Upper lobe of left lung (tissue), 6 donors: ENCODE measurements around the gene PLCG2. TPM values are rescaled to one million over a fixed set of nuclear protein-coding genes. Genes with fewer than 3 reads are reported as not detected.

Source experiments
- ATAC-seq, 2 donors: fragments of 200-7000 bp; cut with Tn5 transposase; one replicate each; pipeline ENCODE4 v1.9.1; 2022; ENCODE audit warnings: mild to moderate bottlenecking in 2 of 2, moderate library complexity in 2 of 2; ENCODE audit not compliant: low FRiP score in 2 of 2
- DNase-seq, 2 donors: peaks; one replicate each; pipeline ENCODE4 v3.0.0-alpha.2; 2019 to 2020
- H3K27ac ChIP-seq, 4 donors: fragments of 200-600 bp; sonication (generic); one replicate each; pipeline ENCODE4 v1.5.1; 2016 to 2019
- H3K27me3 ChIP-seq, 4 donors: fragments of 200-600 bp; sonication (generic); one replicate each; pipeline ENCODE4 v1.5.1; 2017 to 2019
- H3K36me3 ChIP-seq, 4 donors: fragments of 200-600 bp; sonication (generic); one replicate each; pipeline ENCODE4 v1.5.1; 2016 to 2019
- H3K4me1 ChIP-seq, 4 donors: fragments of 200-600 bp; sonication (generic); one replicate each; pipeline ENCODE4 v1.5.1; 2018 to 2019
- H3K4me3 ChIP-seq, 4 donors: fragments of 200-600 bp; sonication (generic); one replicate each; pipeline ENCODE4 v1.5.1; 2017 to 2019; ENCODE audit warnings: mild to moderate bottlenecking in 2 of 4, moderate library complexity in 1 of 4
- H3K9me3 ChIP-seq, 4 donors: fragments of 200-600 bp; sonication (generic); one replicate each; pipeline ENCODE4 v1.5.1; 2018 to 2019
- CTCF ChIP-seq, 6 experiments: fragments of 450-650 bp in 4 of 6; fragments of 200-600 bp in 2 of 6; sonication (generic) in 2 of 6; IDR thresholded peaks; one replicate each; pipeline ENCODE4 v1.5.1; 2016 to 2019; ENCODE audit warnings: antibody characterized with exemption in 6 of 6
- EP300 ChIP-seq, 4 donors: sonication (generic); formaldehyde crosslinking; IDR thresholded peaks; one replicate each; pipeline ENCODE4 v1.5.1; 2017; ENCODE audit warnings: antibody characterized with exemption in 4 of 4, control low read depth in 2 of 4
- POLR2A ChIP-seq, 4 donors: fragments of 450-650 bp; IDR thresholded peaks; one replicate each; pipeline ENCODE4 v1.5.1; 2016 to 2017; ENCODE audit warnings: antibody characterized with exemption in 4 of 4, mild to moderate bottlenecking in 2 of 4
- POLR2AphosphoS5 ChIP-seq, 2 donors: sonication (generic); formaldehyde crosslinking; IDR thresholded peaks; one replicate each; pipeline ENCODE4 v1.5.1; 2017; ENCODE audit warnings: antibody characterized with exemption in 2 of 2
- WGBS, 2 donors: methylation state at CpG; one replicate each; pipeline ENCODE4 v1.1.5; 2017 to 2018; 5-methylcytosine and 5-hydroxymethylcytosine counted together
- total RNA-seq, 6 donors: library from RNA; depleted of rRNA in 4 of 6; stranded (reverse); fragments of >200 nt in 4 of 6; gene quantifications; one replicate each; pipeline versions ENCODE4 v1.1.0 to v1.2.1, GENCODE V29; 2016 to 2021
- donor health status: DM: no; HTN: no; CAD: no; lungs with moderate emphysema.
- donor health status: DM: no; HTN: yes; CAD: no; lungs with severe emphysema.

The PLCG2 gene
- total RNA-seq, 6 donors from 2014 or later = 13.8 to 85.9 (median 35.1) TPM

GRCh38 chr16:81842564-81843242 lies 63.6 kb downstream of the PLCG2 start:
- no peak overlapping the region for H3K4me3 ChIP-seq
- 38 to 49% methylated on average over 11 of the region's 12 CpGs for WGBS, 2 donors
- no peaks in the 10 kb centered on the region for H3K36me3 ChIP-seq
- peaks cover 0 to 10% (median 8%) of the 10 kb centered on the region in 4 donors for H3K4me1 ChIP-seq
- DNase-seq (no peak), ATAC-seq (no peak)
- TF ChIP-seq POLR2AphosphoS5 (IDR thresholded peaks at IDR 0.05) = no peak
- H3K9me3 ChIP-seq = no peaks in the 10 kb centered on the region
- no peaks in the 10 kb centered on the region for H3K27me3 ChIP-seq
- H3K27ac ChIP-seq = peak overlapping the region in 1 of 4 donors; percentile 11

GRCh38 chr16:81843243-81843582 lies 64.1 kb downstream of the PLCG2 start:
- WGBS, 2 donors = 71 to 79% methylated on average over 4 of the region's 4 CpGs
- no peaks in the 10 kb centered on the region for H3K9me3 ChIP-seq

GRCh38 chr16:81843683-81844082 lies 64.6 kb downstream of the PLCG2 start:
- ATAC-seq (no peak), DNase-seq (no peak)
- Histone ChIP-seq H3K27me3 (no peaks in the 10 kb centered on the region), H3K36me3 (no peaks in the 10 kb centered on the region), H3K4me1 (peaks cover 0 to 10% (median 8%) of the 10 kb centered on the region in 4 donors), H3K9me3 (no peaks in the 10 kb centered on the region), H3K4me3 (no peak overlapping the region), H3K27ac (no peak overlapping the region)
- TF ChIP-seq POLR2AphosphoS5 (IDR thresholded peaks at IDR 0.05) (no peak), CTCF (IDR thresholded peaks at IDR 0.05) (no peak), POLR2A (IDR thresholded peaks at IDR 0.05) (no peak), EP300 (IDR thresholded peaks at IDR 0.05) (no peak)
- 79 to 80% methylated on average over 8 of the region's 8 CpGs for WGBS, 2 donors

More at GRCh38 chr16:81843243-81843582, 64.1 kb downstream of the PLCG2 start:
- no peaks in the 10 kb centered on the region for H3K27me3 ChIP-seq
- H3K4me3 ChIP-seq = no peak overlapping the region
- H3K4me1 ChIP-seq = peaks cover 0 to 10% (median 8%) of the 10 kb centered on the region in 4 donors
- no peak for DNase-seq
- TF ChIP-seq CTCF (IDR thresholded peaks at IDR 0.05) (no peak), POLR2A (IDR thresholded peaks at IDR 0.05) (no peak), EP300 (IDR thresholded peaks at IDR 0.05) (no peak), POLR2AphosphoS5 (IDR thresholded peaks at IDR 0.05) (no peak)
- H3K36me3 ChIP-seq = no peaks in the 10 kb centered on the region
- ATAC-seq = no peak
- H3K27ac ChIP-seq = no peak overlapping the region

GRCh38 chr16:81846105-81846504 lies 67.0 kb downstream of the PLCG2 start:
- no peak overlapping the region for H3K4me3 ChIP-seq
- H3K27me3 ChIP-seq = no peaks in the 10 kb centered on the region
- H3K36me3 ChIP-seq = no peaks in the 10 kb centered on the region
- ATAC-seq (no peak), DNase-seq (no peak)
- TF ChIP-seq CTCF (IDR thresholded peaks at IDR 0.05) = no peak
- TF ChIP-seq EP300 (IDR thresholded peaks at IDR 0.05) = no peak
- TF ChIP-seq POLR2A (IDR thresholded peaks at IDR 0.05) = no peak
- TF ChIP-seq POLR2AphosphoS5 (IDR thresholded peaks at IDR 0.05) = no peak
- H3K4me1 ChIP-seq = peaks cover 0 to 10% (median 8%) of the 10 kb centered on the region in 4 donors
- 92 to 100% methylated on average over 4 of the region's 4 CpGs for WGBS, 2 donors
- H3K9me3 ChIP-seq = no peaks in the 10 kb centered on the region
- no peak overlapping the region for H3K27ac ChIP-seq

- no peak for ATAC-seq
- no peak overlapping the region for H3K27ac ChIP-seq
- DNase-seq = no peak
- no peaks in the 10 kb centered on the region for H3K36me3 ChIP-seq
- WGBS, 2 donors = 86 to 87% methylated on average over 4 of the region's 4 CpGs
- no peak overlapping the region for H3K4me3 ChIP-seq
- TF ChIP-seq POLR2A (IDR thresholded peaks at IDR 0.05) (no peak), EP300 (IDR thresholded peaks at IDR 0.05) (no peak), CTCF (IDR thresholded peaks at IDR 0.05) (no peak), POLR2AphosphoS5 (IDR thresholded peaks at IDR 0.05) (no peak)
- H3K4me1 ChIP-seq = no peaks in the 10 kb centered on the region
- H3K9me3 ChIP-seq = no peaks in the 10 kb centered on the region
- H3K27me3 ChIP-seq = no peaks in the 10 kb centered on the region
These were observed 69.3 kb downstream of the PLCG2 start for GRCh38 chr16:81848306-81848853.
